OCI-LY3 (cell line): Measurements from ENCODE around the gene TPK1.

ENCODE experiments used
- H2AFZ ChIP-seq: fragments of 200-600, 300-600 bp; shearing (Covaris generic); 2 replicates; pipeline ENCODE4 v1.6.0; 2014; ENCODE audit warnings: antibody characterized with exemption, low read depth, low read length
- H3K27ac ChIP-seq: fragments of 200-600, 300-600 bp; sonication (generic); 2 replicates; pipeline ENCODE4 v1.5.1; 2014; ENCODE audit warnings: mild to moderate bottlenecking, low read length, moderate library complexity, mixed read lengths
- H3K27me3 ChIP-seq: fragments of 200-600, 300-600 bp; sonication (generic); 2 replicates; pipeline ENCODE4 v1.6.1; 2014; ENCODE audit warnings: low read depth, low read length, mixed read lengths
- H3K36me3 ChIP-seq: fragments of 200-600, 300-600 bp; sonication (generic); replicated peaks from 2 replicates; pipeline ENCODE3; 2014; ENCODE audit warnings: low read depth, low read length, mixed read lengths
- H3K4me1 ChIP-seq: fragments of 300-600, 200-600 bp; sonication (generic); 2 replicates; pipeline ENCODE4 v1.6.1; 2014; ENCODE audit warnings: low read length, mixed read lengths
- H3K4me2 ChIP-seq: fragments of 200-600, 300-600 bp; sonication (generic); 2 replicates; pipeline ENCODE4 v1.6.1; 2014; ENCODE audit warnings: low read length, mixed read lengths
- H3K4me3 ChIP-seq: fragments of 300-600, 200-600 bp; sonication (generic); 2 replicates; pipeline ENCODE4 v1.5.1; 2014; ENCODE audit warnings: antibody characterized with exemption, mild to moderate bottlenecking, low read length, moderate library complexity
- H3K79me2 ChIP-seq: fragments of 300-600, 200-600 bp; shearing (Covaris generic); 2 replicates; pipeline ENCODE4 v1.6.1; 2014; ENCODE audit warnings: mild to moderate bottlenecking, low read length, mixed read lengths
- H3K9ac ChIP-seq: fragments of 300-600, 200-600 bp; shearing (Covaris generic); 2 replicates; pipeline ENCODE4 v1.6.0; 2014; ENCODE audit warnings: mild to moderate bottlenecking, low read length, moderate library complexity
- H3K9me3 ChIP-seq: fragments of 200-600, 300-600 bp; shearing (Covaris generic); 2 replicates; pipeline ENCODE4 v1.6.1; 2014; ENCODE audit warnings: low read length, mixed read lengths; ENCODE audit not compliant: insufficient read depth
- H4K20me1 ChIP-seq: fragments of 200-600, 300-600 bp; sonication (generic); 2 replicates; pipeline ENCODE4 v1.6.1; 2016; ENCODE audit warnings: low read length, mixed read lengths; ENCODE audit not compliant: insufficient read depth
- CTCF ChIP-seq: fragments of 200-600, 300-600 bp; sonication (generic); IDR thresholded peaks from 2 replicates; pipeline ENCODE4 v1.5.1; 2014; ENCODE audit warnings: antibody characterized with exemption, low read length, low read depth
- EZH2phosphoT487 ChIP-seq: fragments of 200-600 bp; shearing (Covaris generic); IDR thresholded peaks from 2 replicates; pipeline ENCODE4 v1.6.1; 2018; ENCODE audit warnings: antibody characterized with exemption, mixed run types, low read depth

Gene TPK1

GRCh38 chr7:144762853-144763252 lies 73.0 kb downstream of the TPK1 start:
- H3K4me1 ChIP-seq, result no peaks in the 10 kb centered on the region
- H3K9me3 ChIP-seq, result no peaks in the 10 kb centered on the region
- H3K9ac ChIP-seq, result no peak overlapping the region
- H3K27ac ChIP-seq, result no peak overlapping the region
- H3K27me3 ChIP-seq, result no peaks in the 10 kb centered on the region
- no peak overlapping the region for H3K4me3 ChIP-seq
- H3K4me2 ChIP-seq, result no peak overlapping the region
- H3K36me3 ChIP-seq, result no peaks in the 10 kb centered on the region
- H4K20me1 ChIP-seq, result no peaks in the 10 kb centered on the region
- TF ChIP-seq EZH2phosphoT487 (no peak), CTCF (no peak)
- H3K79me2 ChIP-seq, result no peaks in the 10 kb centered on the region
- no peak overlapping the region for H2AFZ ChIP-seq

- Histone ChIP-seq H4K20me1 (no peaks in the 10 kb centered on the region), H3K27me3 (no peaks in the 10 kb centered on the region), H2AFZ (no peak overlapping the region), H3K79me2 (no peaks in the 10 kb centered on the region), H3K4me1 (no peaks in the 10 kb centered on the region), H3K9ac (no peak overlapping the region), H3K9me3 (no peaks in the 10 kb centered on the region), H3K4me2 (no peak overlapping the region), H3K27ac (no peak overlapping the region), H3K36me3 (no peaks in the 10 kb centered on the region), H3K4me3 (no peak overlapping the region)
- no peak for TF ChIP-seq EZH2phosphoT487
- no peak for TF ChIP-seq CTCF
These were observed 74.4 kb downstream of the TPK1 start for GRCh38 chr7:144761493-144761892.

GRCh38 chr7:144759653-144760052 lies 76.2 kb downstream of the TPK1 start:
- no peak overlapping the region for H3K4me3 ChIP-seq

GRCh38 chr7:144747936-144748335 lies 87.9 kb downstream of the TPK1 start:
- no peak overlapping the region for H3K4me3 ChIP-seq

More at GRCh38 chr7:144759653-144760052, 76.2 kb downstream of the TPK1 start:
- Histone ChIP-seq H3K9ac (no peak overlapping the region), H4K20me1 (no peaks in the 10 kb centered on the region), H3K9me3 (no peaks in the 10 kb centered on the region), H3K36me3 (no peaks in the 10 kb centered on the region), H3K27ac (no peak overlapping the region), H3K79me2 (no peaks in the 10 kb centered on the region), H3K27me3 (no peaks in the 10 kb centered on the region), H3K4me2 (no peak overlapping the region), H3K4me1 (no peaks in the 10 kb centered on the region), H2AFZ (no peak overlapping the region)
- TF ChIP-seq EZH2phosphoT487 (no peak), CTCF (no peak)

More at GRCh38 chr7:144747936-144748335, 87.9 kb downstream of the TPK1 start:
- H4K20me1 ChIP-seq, result no peaks in the 10 kb centered on the region
- no peak overlapping the region for H3K4me2 ChIP-seq
- no peak overlapping the region for H3K9ac ChIP-seq
- no peak overlapping the region for H2AFZ ChIP-seq
- H3K4me1 ChIP-seq, result no peaks in the 10 kb centered on the region
- H3K27ac ChIP-seq, result no peak overlapping the region
- H3K79me2 ChIP-seq, result no peaks in the 10 kb centered on the region
- H3K36me3 ChIP-seq, result no peaks in the 10 kb centered on the region
- no peak for TF ChIP-seq CTCF
- no peak for TF ChIP-seq EZH2phosphoT487
- no peaks in the 10 kb centered on the region for H3K27me3 ChIP-seq
- no peaks in the 10 kb centered on the region for H3K9me3 ChIP-seq
